ENCODE results near the gene FREM2. TPM values are rescaled to one million over a fixed set of nuclear protein-coding genes. Genes with fewer than 3 reads are reported as not detected.

The FREM2 gene
- total RNA-seq, 1 experiment from 2014 or later = 42.6 TPM

DNA sequence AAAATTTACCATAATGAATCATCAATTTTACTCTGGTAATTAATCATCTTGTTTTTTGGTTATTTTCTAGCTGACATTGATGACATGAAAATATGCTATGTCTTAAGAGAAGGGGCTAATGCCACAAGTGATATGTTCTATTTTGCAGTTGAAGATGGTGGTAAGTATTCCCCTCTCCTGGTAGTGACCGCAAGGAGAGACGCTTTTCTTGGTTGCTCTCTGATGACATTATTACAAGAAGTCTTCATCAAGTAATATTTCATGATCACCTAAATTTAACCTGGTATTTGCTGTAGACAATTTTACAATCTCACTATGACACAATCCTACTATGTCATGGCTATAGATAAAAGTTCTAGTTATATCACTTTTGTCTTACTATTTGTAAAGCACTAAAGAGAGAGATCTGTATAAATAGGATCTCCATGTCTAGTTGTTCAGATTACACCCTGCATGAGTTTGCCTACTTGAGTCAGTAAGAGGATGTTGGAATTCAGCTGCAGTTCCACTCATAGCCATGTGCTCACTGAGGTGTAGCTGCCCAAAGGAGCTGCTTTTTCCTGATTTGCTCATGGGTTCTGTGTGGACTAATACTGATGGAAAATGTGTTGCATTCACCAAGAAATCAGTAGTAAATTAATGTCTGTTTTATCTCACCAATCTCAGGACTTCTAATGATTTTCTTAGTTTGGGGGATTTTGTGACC, 10.9 kb downstream of the FREM2 start:
- BruUV-seq (replicated peaks) = no TSS peak
- intact Hi-C loops (cut with micrococcal nuclease; ENCODE audit: unreplicated experiment) = loop anchor here (1.0 kb wide), 1 partner anchor 11 kb away; no protein-coding TSS in a partner anchor
- Histone ChIP-seq H3K4me3 (ENCODE audit: low read depth, low read length) (no peak overlapping the region), H3K4me1 (peaks cover 10% of the 10 kb centered on the region), H3K36me3 (ENCODE audit: control insufficient read depth, insufficient read depth, low read length) (no peaks in the 10 kb centered on the region; the same call in 1 of the 2 replicates), H3K9me3 (no peaks in the 10 kb centered on the region), H3K27me3 (replicated peaks; ENCODE audit: control insufficient read depth, insufficient read depth, low read length) (no peaks in the 10 kb centered on the region)
- H3K27me3 Mint-ChIP-seq (ENCODE audit: insufficient read depth, unreplicated experiment) = no peaks in the 10 kb centered on the region
- TF ChIP-seq, protein P1, sequence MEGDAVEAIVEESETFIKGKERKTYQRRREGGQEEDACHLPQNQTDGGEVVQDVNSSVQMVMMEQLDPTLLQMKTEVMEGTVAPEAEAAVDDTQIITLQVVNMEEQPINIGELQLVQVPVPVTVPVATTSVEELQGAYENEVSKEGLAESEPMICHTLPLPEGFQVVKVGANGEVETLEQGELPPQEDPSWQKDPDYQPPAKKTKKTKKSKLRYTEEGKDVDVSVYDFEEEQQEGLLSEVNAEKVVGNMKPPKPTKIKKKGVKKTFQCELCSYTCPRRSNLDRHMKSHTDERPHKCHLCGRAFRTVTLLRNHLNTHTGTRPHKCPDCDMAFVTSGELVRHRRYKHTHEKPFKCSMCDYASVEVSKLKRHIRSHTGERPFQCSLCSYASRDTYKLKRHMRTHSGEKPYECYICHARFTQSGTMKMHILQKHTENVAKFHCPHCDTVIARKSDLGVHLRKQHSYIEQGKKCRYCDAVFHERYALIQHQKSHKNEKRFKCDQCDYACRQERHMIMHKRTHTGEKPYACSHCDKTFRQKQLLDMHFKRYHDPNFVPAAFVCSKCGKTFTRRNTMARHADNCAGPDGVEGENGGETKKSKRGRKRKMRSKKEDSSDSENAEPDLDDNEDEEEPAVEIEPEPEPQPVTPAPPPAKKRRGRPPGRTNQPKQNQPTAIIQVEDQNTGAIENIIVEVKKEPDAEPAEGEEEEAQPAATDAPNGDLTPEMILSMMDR (IDR thresholded peaks at IDR 0.05; ENCODE audit: insufficient read depth in 1 of 2, low read depth in 1 of 2, low read length in 1 of 2, severe bottlenecking in 1 of 2, unreplicated experiment in 1 of 2) = no peak
- peaks cover 11% of the 10 kb centered on the region for H3K4me1 Mint-ChIP-seq (ENCODE audit: low read depth, unreplicated experiment)
- no peaks in the 10 kb centered on the region for H3K9me3 Mint-ChIP-seq (ENCODE audit: unreplicated experiment)
- peaks cover 40% of the 10 kb centered on the region for H3K36me3 Mint-ChIP-seq (ENCODE audit: insufficient read depth, unreplicated experiment)
- no peak overlapping the region for H3K4me3 Mint-ChIP-seq (ENCODE audit: unreplicated experiment)
- DNase-seq = peak in 1 of 2 experiments; percentile 32
- H3K27ac Mint-ChIP-seq (ENCODE audit: unreplicated experiment) = no peak overlapping the region
- CTCF ChIA-PET = interaction anchor here (0.6 to 0.8 kb wide), 2 partner anchors 8 to 68 kb away, joined by 3 read pairs; no protein-coding TSS in a partner anchor
- POLR2A ChIA-PET = interaction anchor here (1.0 kb wide), 1 partner anchor 11 kb away, joined by 5 read pairs; the partner anchor contains the start of gene FREM2

DNA sequence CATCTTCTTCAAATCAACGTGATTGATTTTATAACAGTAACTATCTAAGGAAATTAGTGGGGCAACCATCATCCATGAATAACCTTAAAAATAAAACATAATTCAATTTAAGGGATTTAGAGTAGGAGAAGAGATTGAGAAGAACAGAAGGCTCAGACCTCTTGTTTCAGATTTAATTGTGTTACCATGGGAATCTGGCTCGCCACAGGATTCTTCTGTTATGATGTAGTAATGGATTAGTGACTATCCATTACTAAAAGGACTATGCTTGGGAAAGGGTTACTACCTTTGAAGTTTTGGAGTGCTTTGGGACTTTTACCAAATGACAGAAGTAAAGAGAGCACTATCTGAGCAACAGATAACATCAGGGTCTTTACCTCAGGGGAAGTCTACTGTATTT, 13.2 kb downstream of the FREM2 start:
- CTCF ChIA-PET = no interaction called here
- Histone ChIP-seq H3K9me3 (no peaks in the 10 kb centered on the region), H3K4me3 (ENCODE audit: low read depth, low read length) (no peak overlapping the region), H3K4me1 (peaks cover 3% of the 10 kb centered on the region; the same call in 1 of the 2 replicates), H3K36me3 (ENCODE audit: control insufficient read depth, insufficient read depth, low read length) (no peaks in the 10 kb centered on the region; the same call in 1 of the 2 replicates), H3K27me3 (replicated peaks; ENCODE audit: control insufficient read depth, insufficient read depth, low read length) (no peaks in the 10 kb centered on the region)
- Mint-ChIP-seq H3K4me1 (ENCODE audit: low read depth, unreplicated experiment) (no peaks in the 10 kb centered on the region), H3K27ac (ENCODE audit: unreplicated experiment) (no peak overlapping the region), H3K4me3 (ENCODE audit: unreplicated experiment) (no peak overlapping the region), H3K36me3 (ENCODE audit: insufficient read depth, unreplicated experiment) (peaks cover 34% of the 10 kb centered on the region), H3K27me3 (ENCODE audit: insufficient read depth, unreplicated experiment) (no peaks in the 10 kb centered on the region), H3K9me3 (ENCODE audit: unreplicated experiment) (no peaks in the 10 kb centered on the region)
- POLR2A ChIA-PET = interaction anchor here (0.6 kb wide), 1 partner anchor 1739 kb away, joined by 3 read pairs; no protein-coding TSS in a partner anchor
- no peak for DNase-seq
- intact Hi-C loops (cut with micrococcal nuclease; ENCODE audit: unreplicated experiment) = no loop called here
- BruUV-seq (replicated peaks) = no TSS peak
- TF ChIP-seq, protein P1 (IDR thresholded peaks at IDR 0.05; ENCODE audit: insufficient read depth in 1 of 2, low read depth in 1 of 2, low read length in 1 of 2, severe bottlenecking in 1 of 2, unreplicated experiment in 1 of 2) = no peak

DNA sequence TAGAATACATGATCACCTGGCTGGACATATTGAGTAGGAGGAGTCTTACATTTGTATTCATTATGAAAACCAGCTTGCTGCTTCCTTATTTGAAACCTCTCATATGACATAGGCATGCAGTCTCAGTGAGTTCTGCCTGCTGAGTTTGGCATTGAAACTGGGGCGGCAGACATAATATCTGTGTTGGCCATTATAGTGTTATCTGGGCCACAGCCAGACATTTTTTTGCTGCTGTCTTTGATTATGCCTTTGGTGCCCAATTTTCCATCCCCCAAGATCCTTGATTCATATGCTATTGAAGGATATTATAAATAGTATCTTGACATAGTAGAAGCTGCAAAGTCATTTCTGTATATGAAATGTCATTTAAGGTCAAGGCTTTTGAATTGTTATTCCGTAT, 15.8 kb downstream of the FREM2 start:
- DNase-seq = no peak
- Mint-ChIP-seq H3K9me3 (ENCODE audit: unreplicated experiment) (no peaks in the 10 kb centered on the region), H3K4me3 (ENCODE audit: unreplicated experiment) (no peak overlapping the region), H3K27ac (ENCODE audit: unreplicated experiment) (no peak overlapping the region), H3K27me3 (ENCODE audit: insufficient read depth, unreplicated experiment) (no peaks in the 10 kb centered on the region), H3K4me1 (ENCODE audit: low read depth, unreplicated experiment) (no peaks in the 10 kb centered on the region), H3K36me3 (ENCODE audit: insufficient read depth, unreplicated experiment) (peaks cover 19% of the 10 kb centered on the region)
- H3K9me3 ChIP-seq = no peaks in the 10 kb centered on the region
- no peak overlapping the region for H3K4me3 ChIP-seq (ENCODE audit: low read depth, low read length)
- BruUV-seq (replicated peaks) = no TSS peak
- ChIA-PET CTCF (no interaction called here), POLR2A (interaction anchor here (0.6 kb wide), 1 partner anchor 16 kb away, joined by 8 read pairs; no protein-coding TSS in a partner anchor)
- TF ChIP-seq, protein P1 (IDR thresholded peaks at IDR 0.05; ENCODE audit: insufficient read depth in 1 of 2, low read depth in 1 of 2, low read length in 1 of 2, severe bottlenecking in 1 of 2, unreplicated experiment in 1 of 2) = no peak
- H3K4me1 ChIP-seq = no peaks in the 10 kb centered on the region; the same call in 1 of the 2 replicates
- H3K27me3 ChIP-seq (replicated peaks; ENCODE audit: control insufficient read depth, insufficient read depth, low read length) = no peaks in the 10 kb centered on the region
- no peaks in the 10 kb centered on the region; the same call in 1 of the 2 replicates for H3K36me3 ChIP-seq (ENCODE audit: control insufficient read depth, insufficient read depth, low read length)
- intact Hi-C loops (cut with micrococcal nuclease; ENCODE audit: unreplicated experiment) = no loop called here

Data from Caco-2 (cell line).